ENCODE data around the gene FAHD1.
"Not testable (repeated sequence)": the region's sequence is repeated elsewhere in the genome, so short reads cannot be mapped to it uniquely, and the experiment has no call there.

The FAHD1 gene

DNA sequence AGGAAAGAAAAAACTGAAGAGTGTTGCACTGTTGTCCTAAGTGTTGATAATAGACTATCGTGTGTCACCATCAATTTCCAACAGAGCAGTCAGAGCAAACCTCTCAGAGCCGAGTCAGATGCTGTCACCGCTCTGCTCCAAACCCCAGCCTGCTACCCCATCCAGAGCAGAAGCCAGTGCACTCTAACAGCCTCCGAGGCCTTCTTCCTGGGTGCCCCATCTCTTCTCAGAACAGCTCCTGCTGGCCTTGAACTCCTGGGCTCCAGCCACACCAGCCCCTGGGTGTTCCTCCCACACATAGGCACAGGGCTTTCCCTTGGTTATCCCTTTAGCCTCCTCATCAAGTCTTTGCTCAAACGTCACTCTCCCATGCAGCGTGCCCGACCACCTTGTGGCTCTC lies 24.0 kb downstream of the FAHD1 start:
- DNase-seq (ENCODE audit: low spot score), result no peak

DNA sequence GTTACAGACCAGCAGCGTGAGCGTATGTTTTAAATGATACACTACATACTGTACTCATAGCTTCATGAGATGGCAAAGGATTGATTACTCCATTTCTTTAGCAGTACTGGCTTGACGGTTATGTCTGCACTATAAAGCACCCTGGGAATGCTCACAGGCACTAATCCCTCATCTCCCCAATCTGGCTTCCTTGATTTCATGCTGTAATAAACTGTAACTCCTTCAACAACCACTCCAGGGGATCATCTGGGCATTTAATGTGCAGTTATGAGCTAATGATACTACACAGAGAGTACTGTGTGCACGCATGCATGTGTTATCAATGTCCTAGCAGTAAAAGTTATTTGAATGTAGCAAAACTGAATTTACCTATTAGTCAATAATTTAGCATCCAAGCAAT lies 24.8 kb downstream of the FAHD1 start:
- no peak for DNase-seq (ENCODE audit: low spot score)

DNA sequence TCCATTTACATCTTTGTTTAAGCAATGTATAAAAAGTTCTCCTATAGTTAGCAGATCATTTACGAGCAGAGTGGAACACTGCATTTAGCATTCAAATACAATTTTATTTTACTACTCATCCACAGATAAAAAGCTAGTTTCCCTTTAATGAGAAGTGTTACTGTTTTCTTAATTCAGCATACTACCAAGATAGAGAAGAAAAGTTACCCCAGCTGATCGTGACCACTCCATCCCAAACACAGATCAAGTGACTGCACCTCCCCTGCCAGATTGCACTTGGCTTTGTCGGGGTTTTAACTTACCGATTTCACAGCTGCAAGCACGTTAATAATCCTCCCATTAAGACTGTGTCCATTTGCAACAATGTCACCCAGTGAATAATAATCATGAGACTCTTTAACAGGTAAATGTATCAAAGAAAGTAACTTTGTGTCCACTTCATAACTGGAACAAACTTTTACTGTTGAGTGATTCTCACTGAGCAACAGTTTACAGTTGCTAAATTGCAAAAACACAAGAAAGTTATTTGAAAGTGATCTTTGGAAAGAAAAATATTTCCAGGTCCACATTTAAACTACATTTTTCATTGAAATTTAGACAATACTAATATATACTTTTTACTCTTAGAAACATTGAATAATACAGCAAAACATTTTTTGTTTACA lies 30.6 kb downstream of the FAHD1 start:
- no peak for DNase-seq (ENCODE audit: low spot score)

DNA sequence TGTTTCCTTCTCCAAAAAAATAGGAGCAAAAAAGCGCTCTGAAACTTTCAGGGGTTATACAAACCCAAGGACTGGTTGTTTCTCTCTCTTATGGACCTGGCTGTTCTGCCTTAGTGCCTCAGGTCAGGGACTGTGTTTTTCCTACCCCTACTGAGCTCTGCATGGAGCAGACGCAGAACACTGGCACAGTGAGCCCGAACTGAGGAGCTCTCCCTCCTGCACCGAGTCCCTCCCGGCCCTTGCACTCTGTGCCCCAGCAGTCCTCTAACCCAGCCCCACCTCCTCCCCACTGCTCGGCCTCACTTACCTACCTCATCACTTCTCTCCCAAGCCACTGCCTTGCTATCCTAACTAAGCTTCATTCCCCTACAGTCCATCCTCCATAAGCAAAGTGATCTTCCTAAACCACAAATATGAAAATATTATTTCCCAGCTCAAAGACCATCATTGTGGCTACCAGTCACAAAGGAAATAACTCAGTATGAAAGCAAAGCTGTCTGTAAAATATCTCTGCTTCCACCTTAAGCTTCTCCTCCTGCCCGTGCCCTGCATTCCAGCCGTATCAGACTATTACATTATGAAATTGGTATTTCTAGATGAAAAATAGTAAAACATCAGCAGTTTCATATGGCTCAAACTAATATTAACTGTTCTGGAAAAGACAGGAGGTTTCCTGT lies 31.3 kb downstream of the FAHD1 start:
- no peak for DNase-seq (ENCODE audit: low spot score)

DNA sequence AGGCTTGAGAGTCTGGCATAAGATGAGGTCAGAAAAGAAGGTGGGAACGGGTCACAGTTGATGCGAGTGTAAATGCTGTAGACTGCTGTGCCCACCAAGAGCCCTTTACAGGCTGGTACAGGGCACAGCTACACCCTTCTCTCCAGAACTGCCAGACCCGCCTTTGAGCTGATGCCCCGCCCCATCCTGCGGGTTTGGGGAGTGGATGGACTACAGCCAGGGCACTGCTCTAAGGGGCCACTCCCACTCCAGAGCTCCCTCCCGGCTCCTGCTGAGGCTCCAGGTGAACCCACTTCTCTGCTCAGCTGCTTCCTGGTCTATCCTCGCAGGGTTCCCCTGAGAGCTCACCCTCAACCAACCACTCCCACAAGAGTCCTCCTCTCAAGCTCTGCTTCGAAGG lies 32.6 kb downstream of the FAHD1 start:
- DNase-seq (ENCODE audit: low spot score), result no peak

DNA sequence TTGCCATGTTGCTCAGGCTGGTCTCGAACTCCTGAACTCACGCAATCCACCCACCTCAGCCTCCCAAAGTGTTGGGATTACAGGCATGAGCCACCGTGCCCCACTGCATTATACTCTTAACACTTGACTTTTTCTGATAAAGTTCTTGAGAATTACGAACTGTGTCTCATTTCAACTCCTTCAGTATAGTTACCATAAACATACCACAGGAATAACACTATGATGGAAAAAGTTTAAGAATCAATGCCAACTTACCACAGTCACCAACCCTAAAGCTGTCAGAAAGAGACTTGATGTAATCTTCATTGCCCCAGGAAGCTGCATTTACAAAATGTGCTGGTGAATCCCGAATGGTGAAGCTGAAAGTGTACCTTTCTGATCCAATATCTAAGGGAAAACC lies 34.7 kb downstream of the FAHD1 start:
- no peak for DNase-seq (ENCODE audit: low spot score)

DNA sequence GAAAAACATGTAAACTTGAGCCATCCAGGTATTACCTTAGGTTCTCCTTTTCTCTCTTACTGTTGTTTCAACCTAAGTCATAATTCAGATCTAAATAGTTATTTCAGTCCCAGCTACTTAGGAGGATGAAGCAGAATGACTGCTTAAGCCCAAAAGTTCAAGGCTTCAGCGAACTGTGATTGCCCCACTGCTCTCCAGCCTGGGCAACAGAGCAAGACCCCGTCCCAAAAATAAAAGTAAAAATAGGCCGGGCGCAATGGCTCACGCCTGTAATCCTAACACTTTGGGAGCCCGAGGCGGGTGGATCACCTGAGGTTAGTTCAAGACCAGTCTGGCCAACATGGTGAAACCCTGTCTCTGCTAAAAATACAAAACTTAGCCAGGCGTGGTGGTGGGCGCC lies 35.4 kb downstream of the FAHD1 start:
- no peak for DNase-seq (ENCODE audit: low spot score)

DNA sequence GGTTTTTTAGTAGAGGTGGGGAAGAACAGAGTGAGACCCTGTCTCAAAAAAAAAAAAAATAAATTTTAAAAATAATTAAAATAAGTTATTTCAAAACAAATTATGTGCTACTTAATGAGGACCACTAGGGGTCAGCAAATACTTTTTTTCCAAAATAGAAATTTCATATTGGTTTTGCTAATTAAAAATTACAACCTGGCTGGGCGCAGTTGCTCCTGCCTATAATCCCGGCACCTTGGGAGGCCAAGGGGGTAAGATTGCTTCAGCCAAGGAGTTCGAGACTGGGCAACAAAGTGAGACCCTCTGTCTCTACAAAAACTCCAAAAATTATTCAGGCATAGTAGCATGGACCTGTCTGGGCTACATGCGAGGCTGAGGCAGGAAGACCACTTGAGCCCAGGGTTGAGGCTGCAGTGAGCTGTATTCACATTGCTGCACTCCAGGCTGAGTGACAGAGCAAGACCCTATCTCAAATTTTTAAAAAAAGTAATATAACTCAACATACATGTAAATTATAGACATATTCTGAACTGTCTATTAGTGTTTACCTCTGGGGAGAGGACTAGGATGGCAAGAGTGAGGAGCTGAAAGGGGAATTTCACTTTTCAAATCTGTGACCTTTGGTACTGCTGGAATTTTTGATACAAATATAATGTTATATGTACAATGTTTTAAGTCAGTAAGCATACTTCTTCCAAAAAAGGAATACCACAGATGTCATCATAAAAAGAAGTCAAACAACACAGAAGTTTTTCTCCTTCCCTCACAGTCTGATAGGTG lies 36.9 kb downstream of the FAHD1 start:
- DNase-seq (ENCODE audit: low spot score), result peak; percentile 31

DNA sequence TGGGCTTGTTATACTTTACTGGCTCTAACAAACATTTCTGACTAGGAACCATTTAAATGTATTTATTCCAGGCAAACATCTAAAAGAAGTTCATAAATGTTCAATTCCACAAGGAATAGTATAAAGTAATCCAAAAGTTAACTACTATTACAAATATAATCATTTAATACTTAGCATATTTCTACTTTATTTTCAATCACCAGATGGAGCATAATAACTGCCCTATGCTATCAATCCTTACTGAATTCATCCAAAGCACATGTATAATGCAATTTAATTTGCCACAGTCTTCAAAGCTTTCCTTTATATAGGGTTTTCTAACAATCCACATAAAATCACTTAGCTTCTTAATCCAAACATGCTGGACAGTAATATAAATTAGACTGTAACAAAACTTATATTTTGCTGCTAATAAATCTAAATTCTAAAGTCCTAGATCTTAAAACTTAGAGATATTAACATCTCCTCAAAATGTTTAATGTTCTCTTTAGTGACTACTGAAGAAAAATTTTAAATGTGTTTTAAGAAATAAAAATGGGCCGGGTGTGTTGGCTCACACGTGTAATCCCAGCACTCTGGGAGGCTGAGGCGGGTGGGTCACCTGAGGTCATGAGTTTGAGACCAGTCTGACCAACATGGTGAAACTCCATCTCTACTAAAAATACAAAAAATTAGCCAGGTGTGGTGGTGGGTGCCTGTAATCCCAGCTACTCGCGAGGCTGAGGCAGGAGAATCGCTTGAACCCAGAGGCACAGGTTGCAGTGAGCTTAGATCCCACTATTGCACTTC lies 39.1 kb downstream of the FAHD1 start:
- DNase-seq (ENCODE audit: low spot score), result no peak

DNA sequence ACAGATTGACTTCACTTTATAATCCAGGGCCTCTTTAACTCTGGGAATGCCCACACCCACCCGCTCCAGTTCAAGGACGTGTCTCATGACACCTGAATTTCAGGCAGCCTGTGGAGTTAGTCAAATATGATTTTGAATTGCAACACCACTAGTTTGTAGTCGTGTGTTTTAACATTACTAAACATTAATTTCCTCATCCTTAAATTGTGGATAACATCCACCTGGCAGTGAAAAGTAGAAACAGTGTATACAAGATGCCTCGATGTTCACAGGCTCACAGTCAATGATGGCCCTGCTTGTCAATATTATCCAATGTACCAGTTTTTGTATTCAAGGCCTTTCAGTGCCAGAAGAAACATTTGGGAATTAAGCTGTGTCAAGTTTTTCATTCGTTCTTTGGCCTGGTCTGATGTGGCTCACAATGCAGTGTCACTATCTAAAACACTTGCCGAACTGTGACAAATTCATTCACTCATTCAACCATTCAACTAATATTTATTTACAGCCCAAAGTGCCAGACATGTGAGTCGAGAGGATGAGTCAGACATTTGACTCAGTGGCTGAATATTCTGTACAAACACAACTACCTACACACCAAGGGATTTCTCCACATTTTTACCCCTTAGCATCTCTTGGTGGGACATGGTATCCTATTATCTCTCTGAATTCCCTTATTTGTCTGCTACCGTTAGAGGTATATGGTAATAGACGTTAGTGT lies 43.5 kb downstream of the FAHD1 start:
- no peak for DNase-seq (ENCODE audit: low spot score)

DNA sequence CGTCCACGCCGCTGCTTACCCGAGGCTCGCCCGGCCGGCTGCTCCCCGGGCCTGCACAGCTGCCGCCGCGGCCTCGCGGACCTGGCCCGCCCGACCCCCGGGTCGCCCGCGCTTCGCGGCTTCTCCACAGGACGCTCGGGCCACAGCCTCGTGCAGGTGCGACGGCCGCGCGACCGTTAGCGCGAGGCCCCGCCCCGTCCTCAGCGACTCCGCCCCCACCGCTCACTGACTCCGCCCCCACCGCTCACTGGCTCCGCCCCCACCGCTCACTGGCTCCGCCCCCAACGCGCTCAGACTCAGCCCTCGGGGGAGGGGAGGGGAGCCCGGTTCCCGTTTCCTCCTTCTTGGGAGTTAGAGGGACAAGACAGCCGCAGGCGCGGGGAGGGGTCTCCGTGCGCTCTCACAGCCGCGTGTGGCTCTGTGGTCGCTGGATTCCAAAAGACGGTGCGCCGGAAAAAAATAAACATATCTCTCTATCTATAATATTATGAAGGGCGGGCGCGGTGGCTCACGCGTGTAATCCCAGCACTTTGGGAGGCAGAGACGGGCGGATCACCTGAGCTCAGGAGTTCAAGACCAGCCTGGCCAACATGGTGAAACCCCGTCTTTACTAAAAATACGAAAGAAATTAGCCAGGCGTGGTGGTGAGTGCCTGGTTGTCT lies 45.1 kb downstream of the FAHD1 start, which contains the start of gene MEIOB:
MEIOB (minus strand) TSS at position 191 of the 662 bp plus-strand sequence. CDS start 3,989 bp downstream, outside the sequence.
- no peak for DNase-seq (ENCODE audit: low spot score)

DNA sequence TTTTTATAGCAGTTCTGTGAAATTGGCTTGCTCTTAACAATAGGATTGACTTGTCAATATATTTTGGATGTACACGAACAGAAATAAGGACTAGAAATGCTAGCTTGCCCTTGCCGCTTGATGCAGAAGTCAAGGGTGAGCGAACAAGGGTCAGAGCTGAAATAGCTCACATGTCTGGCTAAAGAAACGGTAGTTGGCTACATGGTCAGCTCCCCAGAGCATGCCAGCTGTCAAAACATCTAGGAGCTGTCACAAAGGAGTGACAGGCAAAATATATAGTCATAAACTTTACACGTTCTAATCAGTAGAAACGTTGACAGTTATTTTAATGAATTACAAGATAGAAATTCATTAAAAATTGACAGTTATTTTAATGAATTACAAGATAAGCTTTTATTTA lies 47.8 kb downstream of the FAHD1 start:
- no peak for DNase-seq (ENCODE audit: low spot score)

DNA sequence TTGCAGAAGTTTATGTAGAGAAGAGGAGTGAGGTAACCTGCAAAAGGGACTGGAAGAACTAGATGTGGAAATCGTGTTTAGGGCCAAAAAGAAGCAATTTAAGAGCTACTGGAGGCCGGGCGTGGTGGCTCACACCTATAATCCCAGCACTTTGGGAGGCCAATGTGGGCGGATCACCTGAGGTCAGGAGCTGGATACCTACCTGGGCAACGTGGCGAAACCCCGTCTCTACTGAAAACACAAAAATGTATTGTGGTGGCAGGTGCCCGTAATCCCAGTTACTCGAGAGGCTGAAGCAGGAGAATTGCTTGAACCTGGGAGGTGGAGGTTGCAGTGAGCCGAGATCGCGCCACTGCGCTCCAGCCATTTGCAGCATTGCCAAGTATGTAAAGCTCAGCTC lies 49.1 kb downstream of the FAHD1 start:
- DNase-seq (ENCODE audit: low spot score), result not testable (repeated sequence)

DNA sequence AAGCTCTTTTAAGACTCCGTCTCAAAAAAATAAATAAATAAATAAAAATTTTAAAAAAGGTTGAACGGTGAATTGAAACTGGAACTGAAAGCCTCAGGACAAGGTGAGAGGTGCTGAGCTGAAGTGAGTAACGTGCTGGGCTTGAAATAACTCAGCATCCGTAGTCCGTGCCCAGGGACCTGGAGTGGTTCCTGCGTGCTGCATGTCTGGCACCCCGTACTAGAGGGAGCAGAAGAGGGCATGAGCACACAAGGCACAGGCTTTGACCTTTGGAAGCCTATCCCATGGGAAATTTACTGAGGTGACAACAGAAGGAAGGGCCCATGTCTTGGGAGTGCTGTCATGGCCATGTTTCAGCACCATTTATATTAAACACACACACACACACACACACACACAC lies 49.5 kb downstream of the FAHD1 start:
- no peak for DNase-seq (ENCODE audit: low spot score)

DNA sequence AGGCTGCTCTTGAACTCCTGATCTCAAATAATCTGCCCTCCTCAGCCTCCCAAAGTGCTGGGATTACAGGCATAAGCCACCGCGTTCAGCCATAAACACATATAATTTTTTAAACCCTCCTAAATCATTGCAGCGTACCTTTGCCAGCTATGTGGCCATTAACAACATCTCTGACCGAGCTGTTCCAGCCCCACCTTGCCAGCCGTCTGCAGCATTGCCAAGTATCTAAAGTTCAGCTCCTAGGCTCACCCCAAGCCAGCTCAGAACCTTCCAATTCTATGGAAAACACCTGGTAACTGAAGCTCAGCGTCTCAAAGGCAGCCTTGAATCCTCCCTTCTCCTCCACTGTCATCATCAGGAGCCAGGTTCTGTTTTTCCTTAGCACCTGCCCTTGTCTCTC lies 50.1 kb downstream of the FAHD1 start:
- no peak for DNase-seq (ENCODE audit: low spot score)

DNA sequence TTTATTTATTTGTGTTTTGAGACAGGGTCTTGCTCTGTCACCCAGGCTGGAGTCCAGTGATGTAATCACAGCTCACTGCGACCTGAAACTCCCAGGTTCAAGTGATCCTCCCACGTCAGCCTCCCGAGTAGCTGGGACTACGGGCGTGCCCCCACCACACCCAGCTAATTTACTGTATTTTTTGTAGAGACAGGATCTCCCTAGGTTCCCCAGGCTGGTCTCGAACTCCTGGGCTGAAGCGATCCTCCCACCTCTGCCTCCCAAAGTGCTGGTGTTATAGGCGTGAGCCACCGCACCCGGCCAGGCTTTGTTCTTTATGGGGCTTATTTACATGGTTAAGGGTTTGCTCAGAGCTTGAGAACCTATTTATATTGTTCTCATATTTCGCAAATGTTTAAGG lies 50.8 kb downstream of the FAHD1 start:
- no peak for DNase-seq (ENCODE audit: low spot score)

DNA sequence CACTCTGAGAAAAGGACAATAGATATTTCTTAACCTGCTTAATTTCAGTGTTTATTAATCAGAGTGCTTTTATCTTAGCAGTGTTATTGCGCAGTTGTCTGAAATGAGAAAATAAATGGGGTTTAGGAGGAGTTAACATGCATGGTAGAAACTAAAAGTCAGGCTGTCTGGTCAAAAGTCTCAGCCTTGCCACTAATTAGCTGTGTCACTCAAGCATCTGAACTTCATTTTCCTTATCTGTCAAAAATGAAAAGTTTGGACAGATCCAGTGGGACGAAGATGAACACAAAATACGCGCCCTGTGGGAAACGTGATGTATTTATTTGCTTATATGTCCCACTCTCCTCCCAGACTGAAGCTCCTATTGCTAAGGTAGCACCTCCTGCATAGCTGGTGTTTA lies 51.2 kb downstream of the FAHD1 start:
- no peak for DNase-seq (ENCODE audit: low spot score)
